OCI-LY7 (cell line): ENCODE measurements around the gene MDC1. TPM values are rescaled to one million over a fixed set of nuclear protein-coding genes. Genes with fewer than 3 reads are reported as not detected.

ENCODE experiments used
- BruUV-seq: library from RNA; stranded (reverse); fragments of 400-500 nt; replicated peaks from 2 replicates; lab custom pipeline; 2021; lab: Mats Ljungman, UMichigan
- CTCF ChIA-PET: fragments of 300-600 bp; sonication (Branson Sonifier 250); formaldehyde crosslinking; loops from one replicate; lab custom pipeline; 2022; ENCODE audit warnings: antibody characterized with exemption; ENCODE audit not compliant: unreplicated experiment; lab: Charles Lee
- POLR2A ChIA-PET: fragments of 300-600 bp; sonication (Branson Sonifier 250); formaldehyde crosslinking; loops from one replicate; lab custom pipeline; 2022; ENCODE audit warnings: antibody characterized with exemption; lab: Charles Lee
- DNase-seq: peaks from one replicate; pipeline ENCODE4 v3.0.0-alpha.2; 2015; ENCODE audit warnings: low spot score
- H2AFZ ChIP-seq: fragments of 200-600 bp; sonication (generic), shearing (Covaris generic); 2 replicates; pipeline ENCODE4 v1.6.1; 2014; ENCODE audit warnings: mild to moderate bottlenecking, antibody characterized with exemption, low read length, moderate library complexity
- H3K27ac ChIP-seq: fragments of 200-600 bp; sonication (generic); 2 replicates; pipeline ENCODE4 v1.5.1; 2014; ENCODE audit warnings: mixed run types, low read depth, mild to moderate bottlenecking, moderate library complexity, low read length, inconsistent platforms; ENCODE audit not compliant: poor library complexity, severe bottlenecking
- H3K36me3 ChIP-seq: fragments of 200-600 bp; sonication (generic); 2 replicates; pipeline ENCODE4 v1.6.1; 2014; ENCODE audit warnings: mild to moderate bottlenecking, antibody characterized with exemption, low read length, moderate library complexity, mixed read lengths; ENCODE audit not compliant: insufficient read depth
- H3K4me1 ChIP-seq: fragments of 200-600 bp; sonication (generic); 2 replicates; pipeline ENCODE4 v1.5.1; 2014; ENCODE audit warnings: mild to moderate bottlenecking, low read length; ENCODE audit not compliant: insufficient read depth, poor library complexity, severe bottlenecking
- H3K4me2 ChIP-seq: fragments of 200-600 bp; sonication (generic); 2 replicates; pipeline ENCODE4 v1.6.1; 2014; ENCODE audit warnings: mild to moderate bottlenecking, low read length
- H3K4me3 ChIP-seq: fragments of 200-600 bp; sonication (generic); 2 replicates; pipeline ENCODE4 v1.5.1; 2014; ENCODE audit warnings: mild to moderate bottlenecking, low read depth, low read length; ENCODE audit not compliant: poor library complexity, severe bottlenecking
- H3K79me2 ChIP-seq: fragments of 200-600 bp; sonication (generic); 2 replicates; pipeline ENCODE4 v1.6.1; 2016; ENCODE audit warnings: low read depth, mild to moderate bottlenecking, low read length, moderate library complexity, mixed read lengths; ENCODE audit not compliant: insufficient read depth
- H3K9me2 ChIP-seq: fragments of 200-600 bp; sonication (generic); 2 replicates; pipeline ENCODE4 v1.6.1; 2016; ENCODE audit warnings: mild to moderate bottlenecking, low read length, mixed read lengths; ENCODE audit not compliant: insufficient read depth
- H3K9me3 ChIP-seq: fragments of 200-600 bp; sonication (generic); 2 replicates; pipeline ENCODE4 v1.6.1; 2014; ENCODE audit warnings: mild to moderate bottlenecking, mixed run types, low read length, mixed read lengths
- H4K20me1 ChIP-seq: fragments of 200-600 bp; sonication (generic); 2 replicates; pipeline ENCODE4 v1.6.1; 2014; ENCODE audit warnings: mild to moderate bottlenecking, antibody characterized with exemption, low read length, moderate library complexity, mixed read lengths; ENCODE audit not compliant: insufficient read depth
- CTCF ChIP-seq: fragments of 200-600 bp; sonication (generic); conservative IDR thresholded peaks from 2 replicates; pipeline ENCODE4 v1.5.1; 2014; ENCODE audit warnings: mild to moderate bottlenecking, antibody characterized with exemption, low read length, moderate library complexity, mixed read lengths
- EZH2phosphoT487 ChIP-seq: fragments of 200-600 bp; sonication (generic); IDR thresholded peaks from 2 replicates; pipeline ENCODE4 v1.6.1; 2018; ENCODE audit warnings: low read depth, borderline replicate concordance, mild to moderate bottlenecking, mixed run types, antibody characterized with exemption, low read length, moderate library complexity, mixed read lengths
- intact Hi-C: fragments of 100-400 bp; cut with micrococcal nuclease; formaldehyde crosslinking; loops from one replicate; pipeline ENCODE4 v1.10.0; 2022; ENCODE audit not compliant: unreplicated experiment
- total RNA-seq, 2 experiments: library from RNA; depleted of rRNA in 1 of 2; stranded (reverse); fragments of >200 nt in 1 of 2; shearing (Covaris generic) in 1 of 2; gene quantifications; 2 replicates each; pipeline ENCODE4 v1.2.3, GENCODE V29; 2014 to 2022

Gene MDC1
- total RNA-seq, 2 experiments from 2014 or later, result 41.6 to 107 TPM

- peak overlapping the region; percentile 95 for H3K4me3 ChIP-seq
- peak; percentile 89 for DNase-seq
- POLR2A ChIA-PET, result interaction anchor here (0.7 to 2.1 kb wide), 8 partner anchors 9 to 144 kb away, joined by 3 to 12 read pairs (median 6); partner anchors contain the start of genes MDC1 and TUBB
Observed at GRCh38 chr6:30678964-30679726, 37.9 kb downstream of the MDC1 start.

GRCh38 chr6:30676660-30677285 lies 40.3 kb downstream of the MDC1 start:
- Histone ChIP-seq H3K4me3 (no peak overlapping the region), H3K79me2 (peaks cover 54% of the 10 kb centered on the region), H3K4me2 (no peak overlapping the region), H3K36me3 (peaks cover 61% of the 10 kb centered on the region), H4K20me1 (peaks cover 7% of the 10 kb centered on the region; the same call in 1 of the 2 replicates), H3K9me2 (no peaks in the 10 kb centered on the region), H3K27ac (no peak overlapping the region), H3K9me3 (no peaks in the 10 kb centered on the region), H3K4me1 (peaks cover 38% of the 10 kb centered on the region), H2AFZ (no peak overlapping the region)
- no peak for TF ChIP-seq EZH2phosphoT487
- TF ChIP-seq CTCF, result no peak
- POLR2A ChIA-PET, result no interaction called here
- CTCF ChIA-PET, result interaction anchor here (0.6 kb wide), 1 partner anchor 333 kb away, joined by 3 read pairs; the partner anchor contains the start of gene MUC22
- intact Hi-C loops, result loop anchor here (10.0 kb wide), 1 partner anchor 208 kb away; the partner anchor contains the start of gene DDR1
- BruUV-seq, result TSS peak; percentile 84
- DNase-seq, result no peak

More at GRCh38 chr6:30678964-30679726, 37.9 kb downstream of the MDC1 start:
- no peak for TF ChIP-seq EZH2phosphoT487
- TF ChIP-seq CTCF, result peak; percentile 97
- peaks cover 83% of the 10 kb centered on the region for H3K36me3 ChIP-seq
- H2AFZ ChIP-seq, result no peak overlapping the region
- H3K9me3 ChIP-seq, result no peaks in the 10 kb centered on the region
- peak overlapping the region; percentile 99 for H3K4me2 ChIP-seq
- intact Hi-C loops, result loop anchor here (1.0 to 10.0 kb wide), 4 partner anchors 9 to 206 kb away; partner anchors contain the start of gene DDR1
- CTCF ChIA-PET, result interaction anchor here (0.8 to 1.2 kb wide), 4 partner anchors 9 to 122 kb away, joined by 3 to 10 read pairs (median 6); partner anchors contain the start of gene PRR3
- peaks cover 69% of the 10 kb centered on the region for H3K79me2 ChIP-seq
- H3K4me1 ChIP-seq, result peaks cover 30% of the 10 kb centered on the region
- H3K27ac ChIP-seq, result peak overlapping the region; percentile 78
- H4K20me1 ChIP-seq, result peaks cover 13% of the 10 kb centered on the region; the same call in 1 of the 2 replicates
- no TSS peak for BruUV-seq
- no peaks in the 10 kb centered on the region for H3K9me2 ChIP-seq
